CD8-positive, alpha-beta memory T cell (primary cell): ENCODE results near the gene MPZL2. TPM values are rescaled to one million over a fixed set of nuclear protein-coding genes. Genes with fewer than 3 reads are reported as not detected.

ENCODE experiments used
- CTCF ChIA-PET: fragments of 350-600 bp; sonication (Branson Sonifier 250); formaldehyde crosslinking; loops from one replicate; lab custom pipeline; 2021; ENCODE audit warnings: antibody characterized with exemption; lab: Charles Lee
- POLR2A ChIA-PET: fragments of 350-600 bp; sonication (Branson Sonifier 250); formaldehyde crosslinking; loops from one replicate; lab custom pipeline; 2021; ENCODE audit warnings: antibody characterized with exemption; lab: Charles Lee
- DNase-seq, 5 donors: peaks; one replicate each; pipeline versions ENCODE4 v3.0.0 to v3.0.0-alpha.2; 2020 to 2022; ENCODE audit warnings: mixed read lengths in 1 of 5
- H3K27ac ChIP-seq: one replicate; pipeline ENCODE4 v1.7.0; 2013; ENCODE audit warnings: low read depth, mild to moderate bottlenecking, low read length, moderate library complexity
- H3K27me3 ChIP-seq: 2 replicates; pipeline ENCODE4 v1.7.0; 2013; ENCODE audit warnings: low read length, mild to moderate bottlenecking; ENCODE audit not compliant: insufficient read depth, poor library complexity, severe bottlenecking
- H3K36me3 ChIP-seq: 2 replicates; pipeline ENCODE4 v1.7.0; 2013; ENCODE audit warnings: mild to moderate bottlenecking, low read length, moderate library complexity; ENCODE audit not compliant: insufficient read depth
- H3K4me1 ChIP-seq: 2 replicates; pipeline ENCODE4 v1.7.0; 2013; ENCODE audit warnings: mild to moderate bottlenecking, low read length, moderate library complexity; ENCODE audit not compliant: insufficient read depth
- H3K4me3 ChIP-seq: 2 replicates; pipeline ENCODE4 v1.7.0; 2013; ENCODE audit warnings: mild to moderate bottlenecking, low read length
- H3K9me3 ChIP-seq: 2 replicates; pipeline ENCODE4 v1.7.0; 2013; ENCODE audit warnings: mild to moderate bottlenecking, low read length
- H3K27ac Mint-ChIP-seq, 8 donors: one replicate each; pipeline ENCODE4 v1.8.0; 2020 to 2021; ENCODE audit warnings: mixed read lengths in 8 of 8, mild to moderate bottlenecking in 6 of 8, inconsistent platforms in 3 of 8, moderate library complexity in 3 of 8
- H3K27me3 Mint-ChIP-seq, 2 donors: one replicate each; pipeline ENCODE4 v1.8.0; 2020 to 2021; ENCODE audit warnings: mixed read lengths in 2 of 2, mild to moderate bottlenecking in 1 of 2, moderate library complexity in 1 of 2
- H3K36me3 Mint-ChIP-seq, 3 donors: one replicate each; pipeline ENCODE4 v1.8.0; 2020 to 2021; ENCODE audit warnings: mixed read lengths in 3 of 3, inconsistent platforms in 1 of 3, mild to moderate bottlenecking in 1 of 3
- H3K4me1 Mint-ChIP-seq, 3 donors: one replicate each; pipeline ENCODE4 v1.8.0; 2020 to 2021; ENCODE audit warnings: mixed read lengths in 3 of 3, inconsistent platforms in 1 of 3, mild to moderate bottlenecking in 1 of 3
- H3K4me3 Mint-ChIP-seq, 7 donors: one replicate each; pipeline ENCODE4 v1.8.0; 2020 to 2021; ENCODE audit warnings: mixed read lengths in 7 of 7, mild to moderate bottlenecking in 6 of 7, moderate library complexity in 4 of 7, inconsistent platforms in 2 of 7
- H3K9me3 Mint-ChIP-seq, 5 donors: one replicate each; pipeline ENCODE4 v1.8.0; 2020 to 2022; ENCODE audit warnings: mixed read lengths in 5 of 5, mild to moderate bottlenecking in 3 of 5, moderate library complexity in 2 of 5, inconsistent platforms in 1 of 5
- polyA plus RNA-seq: library from polyadenylated mRNA; unstranded; fragments of 300-500 nt; fragmentation: Illumina TruSeq; gene quantifications from one replicate; pipeline ENCODE4 v1.2.3, GENCODE V29; 2021
- total RNA-seq, 2 experiments: library from RNA; stranded (reverse); gene quantifications; one replicate each; pipeline ENCODE4 v1.2.3, GENCODE V29; 2021

MPZL2 gene
- total and polyA plus RNA-seq, 3 experiments from 2014 or later: 0.36 to 5.5 (median 4.5) TPM

- H3K4me1 Mint-ChIP-seq: peaks cover 6 to 92% (median 72%) of the 10 kb centered on the region in 3 donors
- H3K9me3 Mint-ChIP-seq: no peaks in the 10 kb centered on the region
- POLR2A ChIA-PET: interaction anchor here (0.8 to 1.7 kb wide), 3 partner anchors 10 to 37 kb away, joined by 3 to 5 read pairs (median 3); partner anchors contain the start of gene JAML
- H3K36me3 ChIP-seq: peaks cover 18% of the 10 kb centered on the region
- no peak overlapping the region for H3K27ac ChIP-seq
- H3K4me3 ChIP-seq: no peak overlapping the region
- H3K27ac Mint-ChIP-seq: peak overlapping the region in 7 of 8 donors; percentile 76 to 98 (median 95)
- H3K27me3 Mint-ChIP-seq: peaks cover 0 to 1% of the 10 kb centered on the region in 2 donors
- peaks cover 73% of the 10 kb centered on the region for H3K4me1 ChIP-seq
- peak overlapping the region; percentile 57 to 94 (median 88) for H3K4me3 Mint-ChIP-seq
- peaks cover 15 to 67% (median 31%) of the 10 kb centered on the region in 3 donors for H3K36me3 Mint-ChIP-seq
- no peak for DNase-seq
- no peaks in the 10 kb centered on the region for H3K27me3 ChIP-seq
- CTCF ChIA-PET: interaction anchor here (0.8 to 7.9 kb wide), 9 partner anchors 9 to 81 kb away, joined by 3 to 46 read pairs (median 5); partner anchors contain the start of gene JAML
- no peaks in the 10 kb centered on the region for H3K9me3 ChIP-seq
Observed at GRCh38 chr11:118214210-118214914, 49.7 kb downstream of the MPZL2 start.

- no peaks in the 10 kb centered on the region for H3K9me3 ChIP-seq
- H3K27ac ChIP-seq: no peak overlapping the region
- Mint-ChIP-seq H3K27ac (peak overlapping the region in 7 of 8 donors; percentile 73 to 98 (median 95)), H3K36me3 (peaks cover 15 to 67% (median 35%) of the 10 kb centered on the region in 3 donors), H3K4me3 (peak overlapping the region; percentile 41 to 94 (median 57)), H3K27me3 (peaks cover 0 to 1% of the 10 kb centered on the region in 2 donors), H3K4me1 (peaks cover 12 to 92% (median 67%) of the 10 kb centered on the region in 3 donors), H3K9me3 (no peaks in the 10 kb centered on the region)
- H3K4me1 ChIP-seq: peaks cover 68% of the 10 kb centered on the region
- peaks cover 18% of the 10 kb centered on the region for H3K36me3 ChIP-seq
- CTCF ChIA-PET: interaction anchor here (1.2 to 7.9 kb wide), 8 partner anchors 8 to 82 kb away, joined by 3 to 46 read pairs (median 4); partner anchors contain the start of gene JAML
- H3K4me3 ChIP-seq: no peak overlapping the region
- POLR2A ChIA-PET: interaction anchor here (0.8 to 1.7 kb wide), 3 partner anchors 11 to 38 kb away, joined by 3 to 5 read pairs (median 3); partner anchors contain the start of gene JAML
- no peaks in the 10 kb centered on the region for H3K27me3 ChIP-seq
- no peak for DNase-seq
Observed at GRCh38 chr11:118213781-118214180, 50.3 kb downstream of the MPZL2 start.

- no peak overlapping the region for H3K27ac ChIP-seq
- H3K27me3 ChIP-seq: no peaks in the 10 kb centered on the region
- peak overlapping the region in 5 of 7 donors; percentile 18 to 94 (median 90) for H3K4me3 Mint-ChIP-seq
- peaks cover 0 to 1% of the 10 kb centered on the region in 2 donors for H3K27me3 Mint-ChIP-seq
- CTCF ChIA-PET: interaction anchor here (0.7 to 7.9 kb wide), 6 partner anchors 11 to 153 kb away, joined by 3 to 46 read pairs (median 4); partner anchors contain the start of gene JAML
- no peak for DNase-seq
- peak overlapping the region in 7 of 8 donors; percentile 73 to 98 (median 88) for H3K27ac Mint-ChIP-seq
- H3K4me1 Mint-ChIP-seq: peaks cover 15 to 88% (median 65%) of the 10 kb centered on the region in 3 donors
- H3K36me3 Mint-ChIP-seq: peaks cover 15 to 68% (median 36%) of the 10 kb centered on the region in 3 donors
- no peak overlapping the region for H3K4me3 ChIP-seq
- POLR2A ChIA-PET: interaction anchor here (1.7 kb wide), 1 partner anchor 11 kb away, joined by 5 read pairs; the partner anchor contains the start of gene JAML
- no peaks in the 10 kb centered on the region for H3K9me3 ChIP-seq
- peaks cover 18% of the 10 kb centered on the region for H3K36me3 ChIP-seq
- no peaks in the 10 kb centered on the region for H3K9me3 Mint-ChIP-seq
- peaks cover 62% of the 10 kb centered on the region for H3K4me1 ChIP-seq
Observed at GRCh38 chr11:118213201-118213600, 50.9 kb downstream of the MPZL2 start.

- Mint-ChIP-seq H3K27me3 (peaks cover 0 to 1% of the 10 kb centered on the region in 2 donors), H3K27ac (peak overlapping the region in 6 of 8 donors; percentile 76 to 98 (median 92)), H3K9me3 (no peaks in the 10 kb centered on the region), H3K36me3 (peaks cover 15 to 71% (median 38%) of the 10 kb centered on the region in 3 donors), H3K4me3 (peak overlapping the region in 1 of 7 donors; percentile 94), H3K4me1 (peaks cover 19 to 84% (median 65%) of the 10 kb centered on the region in 3 donors)
- Histone ChIP-seq H3K27me3 (no peaks in the 10 kb centered on the region), H3K4me3 (no peak overlapping the region), H3K4me1 (peaks cover 61% of the 10 kb centered on the region), H3K36me3 (peaks cover 18% of the 10 kb centered on the region), H3K27ac (no peak overlapping the region), H3K9me3 (no peaks in the 10 kb centered on the region)
- ChIA-PET CTCF (interaction anchor here (0.7 to 7.9 kb wide), 4 partner anchors 14 to 153 kb away, joined by 3 to 46 read pairs (median 3); no protein-coding TSS in a partner anchor), POLR2A (no interaction called here)
- no peak for DNase-seq
Observed at GRCh38 chr11:118212781-118213191, 51.3 kb downstream of the MPZL2 start.

- no peaks in the 10 kb centered on the region for H3K9me3 ChIP-seq
- no peak overlapping the region for H3K4me3 ChIP-seq
- no peaks in the 10 kb centered on the region for H3K27me3 ChIP-seq
- Mint-ChIP-seq H3K27me3 (peaks cover 0 to 1% of the 10 kb centered on the region in 2 donors), H3K27ac (peak overlapping the region in 7 of 8 donors; percentile 28 to 98 (median 76)), H3K4me3 (peak overlapping the region in 2 of 7 donors; percentile 16 to 41), H3K36me3 (peaks cover 15 to 75% (median 39%) of the 10 kb centered on the region in 3 donors), H3K4me1 (peaks cover 22 to 78% (median 59%) of the 10 kb centered on the region in 3 donors), H3K9me3 (no peaks in the 10 kb centered on the region)
- DNase-seq: no peak
- ChIA-PET CTCF (interaction anchor here (1.0 to 7.9 kb wide), 5 partner anchors 10 to 64 kb away, joined by 3 to 46 read pairs (median 4); partner anchors contain the start of gene JAML), POLR2A (no interaction called here)
- H3K27ac ChIP-seq: no peak overlapping the region
- peaks cover 60% of the 10 kb centered on the region for H3K4me1 ChIP-seq
- peaks cover 18% of the 10 kb centered on the region for H3K36me3 ChIP-seq
Observed at GRCh38 chr11:118212131-118212725, 51.9 kb downstream of the MPZL2 start.

- ChIA-PET CTCF (interaction anchor here (0.9 to 7.9 kb wide), 5 partner anchors 9 to 36 kb away, joined by 3 to 46 read pairs (median 4); no protein-coding TSS in a partner anchor), POLR2A (no interaction called here)
- H3K36me3 ChIP-seq: peaks cover 18% of the 10 kb centered on the region
- peak overlapping the region in 3 of 8 donors; percentile 52 to 60 (median 58) for H3K27ac Mint-ChIP-seq
- H3K4me3 Mint-ChIP-seq: no peak overlapping the region
- H3K4me1 Mint-ChIP-seq: peaks cover 22 to 66% (median 48%) of the 10 kb centered on the region in 3 donors
- no peaks in the 10 kb centered on the region for H3K27me3 ChIP-seq
- no peak overlapping the region for H3K4me3 ChIP-seq
- peaks cover 0 to 1% of the 10 kb centered on the region in 2 donors for H3K27me3 Mint-ChIP-seq
- no peaks in the 10 kb centered on the region for H3K9me3 Mint-ChIP-seq
- H3K36me3 Mint-ChIP-seq: peaks cover 24 to 77% (median 42%) of the 10 kb centered on the region in 3 donors
- no peak overlapping the region for H3K27ac ChIP-seq
- H3K4me1 ChIP-seq: peaks cover 60% of the 10 kb centered on the region
- H3K9me3 ChIP-seq: no peaks in the 10 kb centered on the region
- no peak for DNase-seq
Observed at GRCh38 chr11:118211006-118211405, 53.1 kb downstream of the MPZL2 start.

- Histone ChIP-seq H3K4me1 (peaks cover 59% of the 10 kb centered on the region), H3K36me3 (peaks cover 23% of the 10 kb centered on the region), H3K27me3 (no peaks in the 10 kb centered on the region), H3K27ac (no peak overlapping the region), H3K9me3 (no peaks in the 10 kb centered on the region), H3K4me3 (no peak overlapping the region)
- ChIA-PET POLR2A (interaction anchor here (0.6 kb wide), 1 partner anchor 225 kb away, joined by 5 read pairs; no protein-coding TSS in a partner anchor), CTCF (interaction anchor here (1.1 kb wide), 1 partner anchor 29 kb away, joined by 3 read pairs; no protein-coding TSS in a partner anchor)
- Mint-ChIP-seq H3K27ac (peak overlapping the region in 5 of 8 donors; percentile 29 to 94 (median 60)), H3K4me3 (no peak overlapping the region), H3K27me3 (peaks cover 0 to 1% of the 10 kb centered on the region in 2 donors), H3K4me1 (peaks cover 22 to 59% (median 42%) of the 10 kb centered on the region in 3 donors), H3K36me3 (peaks cover 31 to 74% (median 47%) of the 10 kb centered on the region in 3 donors), H3K9me3 (no peaks in the 10 kb centered on the region)
- DNase-seq: no peak
Observed at GRCh38 chr11:118210323-118210722, 53.8 kb downstream of the MPZL2 start.
